Glomerular visceral epithelial cell (primary cell): Measurements from ENCODE around the gene DPH6.
"Not testable (repeated sequence)": the region's sequence is repeated elsewhere in the genome, so short reads cannot be mapped to it uniquely, and the experiment has no call there.

Source experiments
- DNase-seq: peaks from one replicate; pipeline ENCODE4 v3.0.0-alpha.2; 2016; ENCODE audit errors: extremely low spot score

Gene DPH6, protein sequence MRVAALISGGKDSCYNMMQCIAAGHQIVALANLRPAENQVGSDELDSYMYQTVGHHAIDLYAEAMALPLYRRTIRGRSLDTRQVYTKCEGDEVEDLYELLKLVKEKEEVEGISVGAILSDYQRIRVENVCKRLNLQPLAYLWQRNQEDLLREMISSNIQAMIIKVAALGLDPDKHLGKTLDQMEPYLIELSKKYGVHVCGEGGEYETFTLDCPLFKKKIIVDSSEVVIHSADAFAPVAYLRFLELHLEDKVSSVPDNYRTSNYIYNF

DNA sequence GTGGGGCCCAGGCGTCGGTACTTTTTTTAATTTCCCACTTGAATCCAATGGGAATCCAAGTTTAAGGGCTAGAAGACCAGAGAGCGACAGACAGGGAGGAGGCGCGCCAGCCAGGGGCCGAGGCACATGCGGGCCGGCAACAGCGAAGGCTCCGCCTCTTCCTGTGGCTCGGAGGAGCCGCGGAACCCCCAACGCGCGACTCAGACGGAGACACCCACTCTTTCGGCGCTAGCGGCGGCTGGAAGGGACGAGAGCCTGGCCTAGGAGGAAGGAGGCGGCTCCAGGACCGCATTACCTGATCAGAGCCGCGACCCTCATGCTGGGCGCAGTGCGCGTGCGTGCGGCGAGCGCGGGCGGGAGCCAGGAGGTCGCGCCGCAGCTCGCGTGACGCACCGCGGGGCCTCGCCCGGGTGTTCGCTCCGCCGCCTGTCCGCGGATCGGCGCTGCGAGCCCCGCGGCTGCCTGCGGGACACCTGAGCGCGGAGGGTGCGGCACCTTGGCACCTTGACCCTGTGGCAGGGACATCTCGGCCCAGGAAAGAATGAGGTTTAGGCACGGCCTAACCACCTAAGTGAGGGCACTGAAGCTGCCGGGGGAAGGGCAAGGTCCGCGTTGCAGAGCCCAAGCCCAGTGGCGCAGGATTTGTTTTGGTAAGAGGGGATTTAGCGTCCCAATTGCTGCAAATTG lies at the start of gene DPH6:
DPH6 (minus strand) TSS at position 342 of the 687 bp plus-strand sequence; CDS start at position 318, 24 bp downstream.
- peak; percentile 90 for DNase-seq

DNA sequence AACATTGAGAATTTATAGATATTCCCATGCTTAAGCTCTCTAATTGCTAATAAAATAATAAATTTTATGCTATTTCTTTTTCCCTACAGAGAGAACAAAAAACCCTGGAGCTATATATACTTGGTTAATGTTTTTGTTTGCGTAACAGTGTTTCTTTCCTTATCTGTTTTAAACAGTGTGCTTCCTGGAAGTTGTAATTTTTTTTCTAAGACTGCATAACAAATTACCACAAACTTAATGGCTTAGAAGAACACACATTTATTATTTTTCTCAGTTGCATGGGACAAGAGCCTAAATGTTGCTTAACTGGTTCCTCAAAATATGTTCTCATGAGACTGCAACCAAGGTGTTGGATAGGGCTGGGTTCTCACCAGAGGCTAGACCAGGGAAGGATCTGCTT lies 49.7 kb upstream of the DPH6 start:
- no peak for DNase-seq

DNA sequence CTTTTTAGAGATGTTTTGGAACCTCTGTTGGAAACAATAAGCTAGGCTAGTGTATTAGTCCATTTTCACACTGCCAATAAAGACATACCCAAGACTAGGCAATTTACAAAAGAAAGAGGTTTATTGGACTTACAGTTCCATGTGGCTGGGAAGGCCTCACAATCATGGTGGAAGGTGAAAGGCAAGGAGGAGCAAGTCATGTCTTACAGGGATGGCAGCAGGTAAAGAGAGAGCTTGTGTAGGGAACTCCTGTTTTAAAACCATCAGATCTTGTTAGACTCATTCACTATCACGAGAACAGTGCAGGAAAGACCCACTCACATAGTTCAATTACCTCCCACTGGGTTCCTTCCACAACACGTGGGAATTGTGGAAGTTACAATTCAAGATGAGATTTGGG lies 46.0 kb upstream of the DPH6 start:
- DNase-seq, result not testable (repeated sequence)

DNA sequence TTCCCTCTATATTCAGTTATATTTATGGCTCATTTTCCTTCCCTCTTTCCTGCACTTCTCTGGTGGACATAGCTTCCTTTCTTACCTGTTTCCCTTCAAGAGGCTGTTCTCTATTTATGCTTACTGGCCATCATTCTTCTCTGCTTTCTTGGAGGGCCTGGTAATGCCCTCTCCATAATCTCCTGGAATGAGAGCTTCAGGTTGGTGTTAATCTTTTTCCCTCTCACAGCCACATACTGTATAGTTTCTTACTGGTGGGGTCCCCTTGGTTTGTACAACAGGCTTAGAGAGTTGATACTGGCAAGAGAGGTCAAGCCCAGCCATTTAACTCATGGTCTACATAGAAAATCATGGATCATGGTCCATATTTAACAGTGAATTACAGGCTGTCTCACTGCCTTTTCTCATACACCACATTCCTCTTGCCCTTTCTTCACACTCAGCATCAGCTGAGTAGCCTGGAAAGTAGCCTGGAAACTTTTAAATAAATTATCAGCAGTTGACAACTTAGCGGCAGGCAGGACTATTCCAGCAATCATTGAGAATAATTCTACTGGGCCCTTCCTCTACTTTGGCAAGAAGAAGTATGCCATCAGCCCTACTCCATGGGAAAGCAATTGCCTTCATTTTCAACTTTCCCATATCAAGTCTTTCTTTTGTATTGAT lies 38.0 kb upstream of the DPH6 start:
- DNase-seq, result no peak

DNA sequence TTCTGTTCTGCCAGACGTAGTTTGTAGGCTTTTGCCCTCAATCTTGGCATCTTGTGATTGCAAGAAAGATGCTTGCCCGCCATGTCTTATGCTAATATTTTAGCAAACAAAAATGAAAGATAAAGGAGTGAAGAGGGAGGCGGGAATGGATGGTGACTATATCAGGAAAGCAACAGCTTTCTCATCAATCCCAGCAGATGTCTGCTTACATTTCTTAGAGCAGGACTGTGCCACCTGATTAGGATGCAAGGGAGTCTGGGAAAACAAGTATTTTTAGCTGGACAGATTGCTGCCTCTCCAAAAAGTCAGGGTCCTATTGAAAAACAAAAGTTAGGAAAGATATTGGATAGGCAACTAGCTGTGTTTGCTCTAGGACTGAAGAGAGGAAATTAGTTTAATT lies 34.6 kb upstream of the DPH6 start:
- no peak for DNase-seq

DNA sequence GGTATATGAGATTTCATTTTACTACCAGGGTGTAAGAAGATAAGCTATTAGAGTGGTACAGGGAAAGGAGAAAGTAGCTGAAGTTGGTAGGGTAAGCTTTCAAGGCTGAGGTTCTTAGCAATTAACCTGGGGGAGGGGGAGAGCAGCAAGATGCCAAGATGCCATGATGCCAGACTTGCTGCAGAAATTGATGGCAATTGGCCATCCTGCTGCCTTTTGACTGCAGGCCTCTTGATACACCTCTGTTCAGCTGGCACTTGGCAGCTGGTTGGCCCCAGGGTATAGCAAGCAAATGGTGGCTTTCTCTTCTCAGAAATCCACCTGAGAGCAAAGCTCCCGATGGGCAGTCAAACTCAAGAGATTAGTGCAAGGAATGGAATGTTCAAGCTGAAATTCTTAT lies 21.4 kb upstream of the DPH6 start:
- no peak for DNase-seq

DNA sequence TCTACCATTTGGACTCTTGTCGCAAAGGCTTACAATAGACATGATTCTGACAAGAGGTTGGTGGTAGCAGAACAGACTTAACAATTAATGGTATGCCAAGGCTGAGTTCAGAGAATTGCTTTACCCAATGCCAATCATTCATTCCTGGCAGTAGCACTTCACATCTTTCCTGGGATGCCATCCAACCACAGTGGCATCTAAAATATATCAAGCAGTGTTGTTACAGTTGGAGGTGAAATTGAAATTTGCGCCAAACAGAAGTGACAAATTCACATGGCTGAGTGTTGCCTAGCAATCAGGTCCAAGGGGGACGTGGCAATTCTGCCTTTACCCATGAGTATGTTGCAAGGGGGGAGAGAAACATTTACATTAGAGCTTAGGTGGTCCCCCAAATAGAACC lies 21.0 kb upstream of the DPH6 start:
- DNase-seq, result no peak

DNA sequence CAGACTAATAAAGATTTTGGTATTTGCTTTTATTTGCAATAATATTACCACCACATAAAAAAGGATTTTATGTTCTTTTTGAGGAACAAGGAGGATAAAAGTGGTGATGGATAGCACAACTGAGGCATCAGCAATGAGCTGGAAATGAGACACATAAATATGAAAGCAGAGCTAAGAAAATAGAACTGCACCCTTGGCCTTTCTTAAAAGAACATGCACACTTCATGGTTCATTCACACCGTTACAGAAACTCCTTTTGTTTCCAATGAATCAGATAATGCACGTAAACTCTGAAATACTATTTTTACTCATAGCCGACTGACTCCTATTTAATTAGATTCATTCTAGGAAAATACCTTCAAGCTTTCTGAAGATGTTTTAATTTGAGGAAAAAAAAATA lies 19.9 kb upstream of the DPH6 start:
- no peak for DNase-seq

DNA sequence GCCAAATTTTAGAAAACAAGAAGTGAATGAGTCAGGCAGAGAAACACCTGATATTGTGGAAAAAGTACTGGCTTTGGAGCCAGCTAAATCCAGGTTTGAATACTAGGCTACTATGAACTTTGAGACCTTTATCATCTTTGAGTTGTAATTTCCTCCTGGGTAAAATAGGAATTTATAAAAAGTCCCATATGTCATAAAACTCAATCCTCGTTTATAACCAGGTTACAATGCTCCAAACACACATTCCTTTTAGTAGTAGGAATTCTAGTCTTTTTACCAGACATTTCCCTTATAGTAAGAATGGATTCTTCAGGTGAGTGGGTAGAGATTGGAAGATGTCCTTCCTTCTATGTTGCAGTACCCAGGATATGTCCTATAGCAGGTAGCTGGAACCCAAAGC lies 16.7 kb upstream of the DPH6 start:
- no peak for DNase-seq

DNA sequence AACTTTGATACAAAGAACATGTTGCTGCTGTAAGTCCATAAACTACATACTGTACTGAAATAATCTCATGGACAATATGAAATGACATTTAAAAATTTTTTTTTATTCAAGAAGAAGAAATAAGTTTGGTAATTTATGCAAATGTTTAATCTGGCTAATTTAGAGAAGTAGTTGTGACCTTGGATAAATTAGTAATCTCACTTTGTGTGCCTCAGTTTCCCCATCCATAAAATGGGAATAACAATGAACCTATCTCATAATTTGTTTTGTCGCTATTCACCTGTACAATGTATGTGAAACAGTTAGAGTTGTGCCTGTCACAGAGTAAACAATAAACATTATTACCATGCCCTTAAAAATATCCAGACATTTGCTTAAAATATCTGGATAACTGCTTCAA lies 15.3 kb upstream of the DPH6 start:
- DNase-seq, result no peak

DNA sequence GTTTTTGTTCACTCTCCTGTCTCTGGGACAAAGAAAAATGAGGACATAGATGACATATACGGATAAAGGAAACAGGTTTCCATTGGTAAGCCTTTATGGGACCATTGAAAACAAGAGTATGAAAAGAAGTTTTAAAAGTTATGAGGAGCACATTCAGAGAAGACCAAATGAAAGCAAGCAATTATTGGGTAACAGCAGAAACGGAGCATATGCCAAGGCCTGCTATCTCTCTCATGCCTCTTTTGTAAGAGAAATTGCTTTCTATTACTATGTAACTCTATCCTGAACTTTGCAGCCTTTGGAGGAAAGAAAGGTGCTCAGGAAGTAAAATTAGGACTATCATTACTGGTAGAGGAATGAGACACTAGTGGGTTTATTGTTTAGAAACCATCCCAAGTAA lies 14.9 kb upstream of the DPH6 start:
- no peak for DNase-seq

DNA sequence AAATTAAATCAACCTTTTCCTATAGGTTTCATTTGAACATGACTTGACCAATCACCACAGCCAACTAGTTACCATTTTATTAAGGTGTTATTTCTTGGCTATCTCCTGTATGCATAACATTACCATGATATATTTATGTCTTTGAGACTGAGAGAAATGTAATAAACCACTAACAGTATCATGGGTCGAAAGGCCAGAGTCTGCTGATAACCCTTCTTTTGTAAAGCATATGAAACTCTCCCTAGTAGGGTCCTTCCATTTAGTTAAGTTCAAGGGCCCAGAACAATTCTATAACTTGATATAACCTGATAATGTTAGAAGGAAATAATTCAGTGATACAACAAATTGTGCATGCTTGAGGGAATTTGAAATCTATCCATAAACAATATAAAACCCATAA lies 14.3 kb upstream of the DPH6 start:
- DNase-seq, result no peak

DNA sequence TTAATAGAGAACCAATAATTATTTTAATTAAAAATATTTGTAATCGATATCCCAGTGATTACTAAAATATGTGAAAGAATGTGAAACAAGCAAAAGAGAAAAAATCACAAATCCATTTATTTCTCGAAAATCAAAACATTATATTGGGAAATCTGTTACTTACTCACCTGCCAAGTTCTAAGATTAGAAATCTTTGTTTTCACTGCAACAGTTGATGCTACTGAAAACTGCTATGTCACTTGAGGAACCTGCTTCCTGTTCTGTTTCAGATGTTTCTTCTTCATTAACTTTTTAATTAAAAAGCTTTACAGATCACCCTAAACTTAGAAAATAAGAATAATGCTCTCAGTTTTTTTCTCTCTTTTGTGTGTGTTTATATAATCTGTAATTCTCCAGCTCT lies 13.7 kb upstream of the DPH6 start:
- DNase-seq, result no peak

DNA sequence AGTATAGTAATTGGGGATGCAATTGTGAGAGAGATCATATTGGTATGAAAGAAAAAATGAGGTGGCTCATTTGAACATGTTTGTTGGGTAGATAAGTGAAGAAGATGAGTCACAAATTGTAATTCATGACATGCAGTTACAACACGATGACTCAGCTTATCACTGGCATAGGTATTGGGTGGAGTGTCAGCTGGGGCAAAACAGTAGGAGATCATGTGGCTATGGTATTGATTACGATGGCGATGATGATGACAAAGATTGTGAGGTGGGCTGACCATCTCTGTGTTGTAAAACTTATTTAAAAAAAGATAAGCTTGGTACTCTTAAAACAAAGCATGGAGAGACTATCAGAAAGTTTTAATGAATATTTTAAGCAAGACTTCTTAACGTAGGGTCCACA lies 11.6 kb upstream of the DPH6 start:
- peak; percentile 12 for DNase-seq

DNA sequence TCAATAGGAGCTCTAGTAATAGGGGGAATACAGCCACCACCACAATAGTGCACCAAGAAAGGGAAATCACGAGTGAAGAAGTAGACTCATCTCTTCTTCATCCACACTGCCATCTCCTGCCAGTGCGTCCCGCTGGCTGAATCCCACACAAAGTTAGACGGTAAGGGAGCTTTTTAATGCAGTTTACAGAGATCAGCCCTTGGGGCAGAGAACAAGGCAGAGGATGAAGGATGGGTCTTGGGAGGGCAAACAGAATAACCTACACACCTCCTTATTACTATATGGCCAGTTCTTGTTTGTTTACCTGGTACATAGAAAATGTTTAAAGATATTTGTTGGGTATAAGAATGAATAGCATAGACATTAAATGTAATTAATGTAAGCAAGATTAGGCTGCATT lies 11.0 kb upstream of the DPH6 start:
- no peak for DNase-seq

DNA sequence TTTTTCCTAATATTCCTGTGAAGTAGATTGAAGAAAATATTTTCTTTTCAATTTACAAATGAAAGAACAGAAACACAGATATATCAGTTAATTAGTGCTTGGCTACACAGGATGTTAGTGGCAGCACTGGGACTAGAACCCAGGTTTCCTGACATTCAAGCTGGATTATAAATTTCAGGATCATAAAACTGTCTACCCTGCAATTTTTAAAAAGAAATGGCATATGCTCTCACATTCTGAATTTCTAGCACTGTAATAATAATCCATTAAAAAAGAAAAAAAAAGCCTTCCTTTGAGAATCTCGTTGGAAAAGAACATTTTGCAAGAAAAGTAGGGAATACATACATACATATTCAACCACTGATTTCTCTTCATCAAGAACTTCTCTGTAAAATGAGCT lies 9.3 kb upstream of the DPH6 start:
- no peak for DNase-seq

DNA sequence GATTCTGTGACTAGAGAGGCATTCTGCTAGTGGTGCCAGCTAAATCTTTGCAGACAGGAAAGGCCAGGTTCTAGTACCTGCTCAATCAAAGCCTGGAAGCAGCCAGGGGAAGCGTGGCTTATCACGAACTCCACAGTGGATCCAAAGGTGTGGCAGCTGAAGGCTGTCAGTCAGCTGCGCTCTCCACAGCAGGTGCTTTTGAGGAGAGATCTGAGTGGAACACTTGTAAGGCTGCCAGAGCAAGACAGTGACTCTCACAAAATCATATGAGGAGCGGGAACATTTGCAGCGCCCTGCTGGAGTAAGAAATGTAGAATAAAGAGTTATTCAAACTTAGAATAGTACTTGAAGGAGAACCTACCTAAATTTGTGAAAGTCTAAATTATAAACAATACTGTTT lies 5.0 kb upstream of the DPH6 start:
- no peak for DNase-seq

DNA sequence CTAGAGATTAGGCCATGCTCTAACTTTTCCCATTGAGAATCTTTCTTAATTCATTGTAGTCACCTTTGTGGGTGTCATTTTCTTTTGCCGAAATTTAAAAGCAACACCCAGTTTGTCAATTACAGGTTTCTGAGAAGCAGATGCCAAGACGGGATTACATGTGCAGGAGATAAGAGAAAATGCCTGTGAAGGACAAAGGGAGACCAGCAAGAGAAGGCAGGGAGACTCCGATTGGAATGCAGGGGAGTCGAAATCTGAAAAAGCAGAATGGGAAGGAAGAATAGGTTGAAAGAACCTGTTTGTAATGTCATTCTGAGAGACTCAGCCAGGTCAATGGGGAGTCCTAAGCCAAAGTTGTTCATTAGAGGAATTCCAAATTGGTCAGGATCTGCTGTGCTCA lies 3.6 kb upstream of the DPH6 start:
- no peak for DNase-seq

DNA sequence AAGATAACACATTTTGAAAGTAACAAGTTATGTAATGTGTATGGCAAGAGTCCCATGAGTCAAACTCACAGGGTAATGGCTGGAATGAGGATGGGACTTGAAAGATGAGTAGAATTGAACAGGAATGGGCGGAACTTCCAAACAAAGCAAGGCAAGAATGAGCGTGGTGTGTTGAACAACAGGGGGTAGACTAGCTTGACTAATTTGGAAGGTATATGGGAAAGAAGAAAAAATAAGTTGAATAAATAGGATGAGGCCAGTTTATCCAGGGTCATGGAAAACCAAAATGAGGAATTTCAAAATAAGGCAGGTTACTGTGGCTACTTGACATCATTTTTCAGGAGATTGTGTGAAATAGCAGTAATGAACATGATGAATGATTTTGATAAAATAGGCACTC lies 2.5 kb upstream of the DPH6 start:
- DNase-seq, result no peak

DNA sequence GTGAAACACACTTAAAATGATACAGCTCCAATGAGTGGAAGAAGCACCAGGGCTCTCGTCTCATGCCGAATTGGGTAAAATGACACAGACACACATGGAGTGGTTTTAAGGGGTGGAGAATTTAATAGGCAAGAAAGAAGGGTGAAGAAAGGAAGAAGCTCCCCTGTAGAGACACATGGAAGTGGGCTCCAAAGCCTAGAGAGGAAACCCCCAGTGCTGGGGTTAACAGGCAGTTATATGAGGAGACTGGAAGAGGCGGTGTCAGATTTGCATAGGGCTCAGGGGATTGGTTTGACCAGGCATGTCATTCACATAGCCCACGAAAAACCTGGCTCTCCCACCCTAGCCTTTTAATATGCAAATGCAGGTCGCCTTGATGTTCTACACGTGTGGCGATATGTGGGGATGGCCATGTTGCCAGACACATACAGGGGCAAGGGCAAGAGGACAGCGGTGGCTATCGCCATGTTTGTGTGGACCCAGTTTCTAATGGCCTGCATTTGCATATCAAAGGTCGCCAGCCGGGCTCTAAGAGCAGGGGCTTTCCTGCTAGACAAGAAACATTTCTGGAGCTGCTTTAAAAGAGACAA lies 1.9 kb upstream of the DPH6 start:
- DNase-seq, result no peak

DNA sequence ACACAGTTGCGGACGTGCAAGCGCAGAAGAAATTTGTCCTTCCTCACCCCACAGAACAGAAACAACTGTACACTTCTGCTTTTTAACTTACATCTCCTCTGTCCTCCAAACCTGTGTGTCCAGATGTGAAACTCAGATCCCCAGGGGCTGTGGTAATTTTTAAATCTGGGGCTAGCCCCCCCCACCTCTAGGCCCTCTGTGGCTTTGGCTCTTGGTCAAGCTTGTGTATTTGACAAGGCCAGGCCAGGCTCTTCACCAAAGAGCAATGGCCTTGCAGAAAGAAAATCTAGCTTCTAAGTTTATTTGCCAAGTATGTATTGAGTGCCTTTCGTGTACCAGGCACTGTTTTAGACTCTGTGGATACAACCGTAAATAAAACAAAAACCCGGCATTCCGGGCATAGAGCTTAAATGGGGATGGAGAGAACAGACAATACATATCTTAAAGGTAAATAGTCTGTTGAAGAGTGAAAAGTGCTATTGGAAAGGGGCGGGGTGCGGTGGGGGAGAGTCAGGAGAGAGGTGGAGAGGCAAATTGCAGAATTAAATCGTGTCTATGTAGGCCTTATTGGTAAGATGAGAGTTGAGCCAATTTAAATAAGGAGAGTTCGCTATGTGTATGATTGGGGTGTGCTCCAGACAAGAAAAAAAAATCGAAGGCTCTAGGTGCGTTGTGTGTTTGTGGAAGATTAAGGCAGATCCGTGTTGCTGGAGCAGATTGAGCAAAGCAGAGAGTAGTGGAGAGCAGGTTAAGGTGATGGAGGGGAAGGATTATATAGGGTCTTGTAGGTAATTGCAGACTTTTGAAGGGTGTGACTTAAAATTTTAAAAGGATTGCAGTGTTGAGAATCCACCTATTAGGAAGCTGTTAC lies 781 bp upstream of the DPH6 start:
- DNase-seq, result no peak

DNA sequence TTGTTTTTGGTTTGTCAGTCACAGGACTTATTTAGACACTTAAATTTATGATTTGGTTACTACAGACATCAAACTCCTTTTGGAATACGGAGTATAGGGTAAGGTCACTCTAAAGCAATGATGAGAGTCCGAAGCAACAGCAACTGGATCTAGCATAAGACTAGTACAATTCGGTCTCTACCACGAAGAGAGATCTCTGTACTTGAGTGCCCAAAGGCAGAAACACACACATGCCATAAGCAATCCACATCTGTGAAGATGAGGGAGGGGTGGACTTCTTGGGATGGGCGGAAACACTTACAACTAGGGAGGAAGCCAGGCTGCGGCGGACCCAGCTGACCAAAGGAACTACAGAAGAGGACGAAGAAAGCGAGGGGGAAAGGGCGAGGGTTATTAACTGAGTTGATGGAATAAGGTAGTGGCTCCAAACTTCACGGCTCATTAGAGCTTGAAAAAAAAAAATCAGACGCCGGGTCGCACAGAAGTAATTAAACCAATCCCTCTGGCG lies 595 bp downstream of the DPH6 start:
- DNase-seq, result peak; percentile 73
